Thoracic aorta (tissue), 2 donors: Measurements from ENCODE around the gene CCDC136. TPM values are rescaled to one million over a fixed set of nuclear protein-coding genes. Genes with fewer than 3 reads are reported as not detected.

Experiments
- ATAC-seq: fragments of 150-250 bp; one replicate; pipeline ENCODE4 v1.8.0; 2017; ENCODE audit warnings: low read depth; ENCODE audit not compliant: insufficient number of reproducible peaks, low FRiP score
- DNase-seq: peaks from one replicate; pipeline ENCODE4 v3.0.0-alpha.2; 2020; ENCODE audit warnings: low spot score
- H3K27ac ChIP-seq, 2 donors: fragments of 200-600 bp; sonication (generic); 1 replicate in 1 of 2; 2 replicates in 1 of 2; pipeline ENCODE4 v1.5.1; 2016; ENCODE audit warnings: mild to moderate bottlenecking in 2 of 2, moderate library complexity in 2 of 2
- H3K27me3 ChIP-seq: fragments of 200-600 bp; sonication (generic); replicated peaks from 2 replicates; pipeline ENCODE4 v1.6.0; 2016; ENCODE audit warnings: mild to moderate bottlenecking; ENCODE audit not compliant: insufficient read depth
- H3K36me3 ChIP-seq: fragments of 200-600 bp; sonication (generic); one replicate; pipeline ENCODE4 v1.5.1; 2016
- H3K4me1 ChIP-seq, 2 donors: fragments of 200-600 bp; sonication (generic); 1 replicate in 1 of 2; 2 replicates in 1 of 2; pipeline versions ENCODE4 v1.5.1 to v1.6.0; 2016; ENCODE audit warnings: low read depth in 2 of 2, mild to moderate bottlenecking in 1 of 2; ENCODE audit not compliant: control insufficient read depth in 1 of 2
- H3K4me3 ChIP-seq: fragments of 200-600 bp; sonication (generic); 2 replicates; pipeline ENCODE4 v1.5.1; 2016; ENCODE audit warnings: mild to moderate bottlenecking
- H3K9me3 ChIP-seq: fragments of 200-600 bp; sonication (generic); 2 replicates; pipeline ENCODE4 v1.5.1; 2016
- CTCF ChIP-seq: fragments of 200-600 bp; sonication (generic); IDR thresholded peaks from one replicate; pipeline ENCODE4 v1.5.1; 2019; ENCODE audit warnings: antibody characterized with exemption
- total RNA-seq, 2 donors: library from RNA; depleted of rRNA; stranded (reverse); fragments of >200 nt; gene quantifications; one replicate each; pipeline versions ENCODE4 v1.1.0 to v1.2.3, GENCODE V29; 2016

Gene CCDC136
- total RNA-seq, 2 donors from 2014 or later = 29.3 to 34.7 TPM

DNA sequence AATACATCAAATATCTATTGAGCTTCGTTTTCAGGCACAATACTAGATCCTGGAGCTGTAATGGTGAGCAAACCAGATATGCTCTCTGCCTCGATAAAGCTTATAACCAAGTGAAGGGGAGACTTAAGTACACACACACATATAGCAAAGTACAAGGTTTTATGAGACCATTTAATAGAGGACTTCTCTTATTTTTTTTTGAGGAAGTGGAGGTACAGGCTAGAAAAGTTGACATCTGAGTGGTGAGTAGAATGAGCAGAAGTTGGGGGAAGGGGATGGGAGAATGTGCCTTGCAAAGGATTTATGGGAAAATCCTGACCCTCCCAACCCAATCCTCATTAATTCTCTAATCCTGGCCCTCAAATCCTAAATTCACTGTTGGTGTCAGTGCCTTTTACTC is 7.7 kb downstream of the CCDC136 start:
- no peak for TF ChIP-seq CTCF
- H3K4me1 ChIP-seq = peaks cover 0 to 8% of the 10 kb centered on the region in 2 donors

DNA sequence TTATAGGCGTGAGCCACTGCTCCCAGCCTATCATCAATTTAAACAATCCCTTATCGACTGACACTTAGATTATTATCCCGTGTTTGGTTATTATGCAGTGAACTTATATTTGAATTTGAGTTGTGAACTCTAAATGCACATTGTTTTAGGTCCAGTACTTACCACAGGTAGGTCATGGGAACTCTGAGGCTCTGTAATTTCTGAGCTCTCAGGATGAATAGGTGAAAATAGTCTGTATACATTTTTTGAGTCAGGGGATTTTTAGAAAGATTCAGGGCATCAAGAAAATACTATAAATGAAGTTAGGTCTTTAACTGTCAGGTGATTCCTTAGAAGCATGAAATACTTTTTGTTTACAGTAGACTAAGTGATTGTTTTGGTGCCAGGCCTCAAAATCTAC is 8.8 kb downstream of the CCDC136 start:
- peaks cover 0 to 8% of the 10 kb centered on the region in 2 donors for H3K4me1 ChIP-seq
- DNase-seq (no peak), ATAC-seq (no peak)
- TF ChIP-seq CTCF = no peak
- no peaks in the 10 kb centered on the region for H3K36me3 ChIP-seq
- no peak overlapping the region for H3K4me3 ChIP-seq
- H3K9me3 ChIP-seq = no peaks in the 10 kb centered on the region
- H3K27ac ChIP-seq = no peak overlapping the region
- H3K27me3 ChIP-seq = no peaks in the 10 kb centered on the region

More for the DNA sequence above, 7.7 kb downstream of the CCDC136 start:
- DNase-seq (no peak), ATAC-seq (no peak)
- Histone ChIP-seq H3K9me3 (no peaks in the 10 kb centered on the region), H3K27ac (no peak overlapping the region), H3K36me3 (peaks cover 3% of the 10 kb centered on the region), H3K27me3 (no peaks in the 10 kb centered on the region), H3K4me3 (no peak overlapping the region)

DNA sequence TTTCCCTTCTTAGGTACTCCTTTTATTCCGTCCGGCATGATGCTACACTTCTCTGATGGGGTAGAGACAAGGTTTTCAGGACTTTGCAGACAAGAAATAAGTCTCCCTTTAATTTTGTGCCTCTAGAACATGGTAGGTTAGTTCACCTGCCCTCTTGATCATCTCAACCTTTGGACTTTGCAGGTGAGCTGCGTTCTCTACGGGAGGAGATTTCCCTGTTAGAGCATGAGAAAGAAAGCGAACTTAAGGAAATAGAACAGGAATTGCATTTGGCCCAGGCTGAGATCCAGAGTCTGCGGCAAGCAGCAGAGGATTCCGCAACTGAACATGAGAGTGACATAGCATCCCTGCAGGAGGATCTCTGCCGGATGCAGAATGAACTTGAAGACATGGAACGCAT is 9.2 kb downstream of the CCDC136 start:
- ATAC-seq (no peak), DNase-seq (no peak)
- TF ChIP-seq CTCF = no peak

DNA sequence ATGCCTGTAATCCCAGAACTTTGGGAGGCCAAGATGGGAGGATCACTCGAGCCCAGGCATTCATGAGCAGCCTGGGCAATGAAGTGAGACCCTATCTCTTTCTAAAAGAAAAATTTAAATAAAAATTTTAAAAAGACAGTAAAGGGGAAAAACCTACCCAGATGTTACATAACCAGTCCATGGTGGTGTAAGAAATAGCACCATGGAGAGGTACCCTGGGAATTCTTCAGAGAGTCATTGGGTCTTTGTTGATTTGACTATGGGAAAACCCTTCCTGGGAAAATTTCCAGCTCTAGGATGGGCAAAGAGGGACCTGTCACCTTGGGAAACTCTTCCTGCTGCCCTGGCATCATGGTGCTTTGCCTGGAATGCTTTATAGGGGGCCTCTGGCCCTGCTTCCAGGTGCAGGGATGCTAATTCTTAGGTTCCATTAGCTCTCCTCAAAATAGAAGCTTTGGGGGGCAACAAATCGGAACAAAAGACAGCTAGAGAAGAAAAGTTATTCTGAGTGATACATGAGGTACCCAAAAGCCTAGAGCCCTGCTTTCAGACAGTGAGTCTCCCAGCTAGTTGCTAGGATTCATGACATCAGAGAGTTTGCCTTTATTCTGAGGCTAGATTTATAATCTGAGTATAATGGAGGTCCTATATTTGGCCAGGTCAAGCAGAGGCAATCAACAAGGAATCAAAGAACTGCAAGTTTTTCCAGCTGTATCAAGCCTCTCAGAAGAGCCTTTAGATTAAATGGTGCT is 10.1 kb downstream of the CCDC136 start:
- DNase-seq = no peak

More for the DNA sequence above, 9.2 kb downstream of the CCDC136 start:
- no peak overlapping the region for H3K27ac ChIP-seq
- no peaks in the 10 kb centered on the region for H3K27me3 ChIP-seq
- no peak overlapping the region for H3K4me3 ChIP-seq
- peaks cover 0 to 8% of the 10 kb centered on the region in 2 donors for H3K4me1 ChIP-seq
- no peaks in the 10 kb centered on the region for H3K9me3 ChIP-seq
- H3K36me3 ChIP-seq = peaks cover under 1% of the 10 kb centered on the region

DNA sequence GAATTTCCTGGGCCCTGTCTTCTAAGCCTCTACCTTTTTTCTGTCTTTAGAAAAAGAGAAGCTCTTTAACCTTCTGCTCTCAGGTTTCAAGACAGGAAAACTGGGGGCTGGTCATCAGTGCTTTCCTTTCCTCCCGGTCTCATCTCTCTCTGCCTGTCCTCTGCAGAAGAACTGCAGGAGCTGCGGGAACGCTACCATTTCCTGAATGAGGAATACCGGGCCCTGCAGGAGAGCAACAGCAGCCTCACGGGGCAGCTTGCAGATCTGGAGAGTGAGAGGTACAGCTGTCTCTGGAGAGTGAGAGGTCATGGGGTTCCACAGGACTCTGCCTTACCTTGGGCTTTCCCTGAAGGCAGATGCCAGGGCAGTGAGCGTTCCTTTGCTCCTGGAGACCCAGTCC is 12.7 kb downstream of the CCDC136 start:
- TF ChIP-seq CTCF = no peak
- no peak overlapping the region for H3K27ac ChIP-seq
- DNase-seq (no peak), ATAC-seq (no peak)
- no peaks in the 10 kb centered on the region for H3K9me3 ChIP-seq
- no peak overlapping the region for H3K4me3 ChIP-seq
- peaks cover 7% of the 10 kb centered on the region for H3K36me3 ChIP-seq
- peaks cover 0 to 8% of the 10 kb centered on the region in 2 donors for H3K4me1 ChIP-seq
- H3K27me3 ChIP-seq = no peaks in the 10 kb centered on the region

More for the DNA sequence above, 10.1 kb downstream of the CCDC136 start:
- no peak for TF ChIP-seq CTCF
- H3K9me3 ChIP-seq = no peaks in the 10 kb centered on the region
- no peak for ATAC-seq
- H3K4me1 ChIP-seq = peaks cover 0 to 8% of the 10 kb centered on the region in 2 donors
- no peaks in the 10 kb centered on the region for H3K27me3 ChIP-seq
- H3K4me3 ChIP-seq = no peak overlapping the region
- H3K27ac ChIP-seq = no peak overlapping the region
- peaks cover 7% of the 10 kb centered on the region for H3K36me3 ChIP-seq
